Karpas-422 (cell line): ENCODE measurements around the gene TREML4. TPM values are rescaled to one million over a fixed set of nuclear protein-coding genes. Genes with fewer than 3 reads are reported as not detected.

Experiments
- DNase-seq: peaks from one replicate; pipeline ENCODE4 v3.0.0-alpha.2; 2015
- H2AFZ ChIP-seq: fragments of 200-600 bp; sonication (generic); 2 replicates; pipeline ENCODE4 v1.6.1; 2014; ENCODE audit warnings: antibody characterized with exemption, low read length, mixed read lengths
- H3K27ac ChIP-seq: fragments of 200-600 bp; sonication (generic); 2 replicates; pipeline ENCODE4 v1.5.1; 2014; ENCODE audit warnings: mild to moderate bottlenecking, low read length, moderate library complexity
- H3K27me3 ChIP-seq: fragments of 200-600 bp; sonication (generic); 2 replicates; pipeline ENCODE4 v1.6.1; 2014; ENCODE audit warnings: low read length, mixed read lengths
- H3K36me3 ChIP-seq: fragments of 200-600 bp; sonication (generic); 2 replicates; pipeline ENCODE4 v1.6.1; 2014; ENCODE audit warnings: low read length, mixed read lengths; ENCODE audit not compliant: insufficient read depth
- H3K4me1 ChIP-seq: fragments of 200-600 bp; sonication (generic); 2 replicates; pipeline ENCODE4 v1.6.1; 2014; ENCODE audit warnings: mild to moderate bottlenecking, low read length, mixed read lengths
- H3K4me2 ChIP-seq: fragments of 200-600 bp; sonication (generic); 2 replicates; pipeline ENCODE4 v1.6.1; 2014; ENCODE audit warnings: low read length, low read depth, mild to moderate bottlenecking; ENCODE audit not compliant: poor library complexity, severe bottlenecking
- H3K4me3 ChIP-seq: fragments of 200-600 bp; sonication (generic); 2 replicates; pipeline ENCODE4 v1.5.1; 2014; ENCODE audit warnings: mild to moderate bottlenecking, antibody characterized with exemption, low read length, mixed read lengths
- H3K79me2 ChIP-seq: fragments of 200-600 bp; sonication (generic); 2 replicates; pipeline ENCODE4 v1.6.1; 2014; ENCODE audit warnings: mild to moderate bottlenecking, low read length, mixed read lengths
- H3K9ac ChIP-seq: fragments of 200-600 bp; sonication (generic); 2 replicates; pipeline ENCODE4 v1.6.0; 2014; ENCODE audit warnings: low read length
- H3K9me2 ChIP-seq: fragments of 200-600 bp; sonication (generic), shearing (Covaris generic); replicated peaks from 2 replicates; pipeline ENCODE4 v1.6.0; 2014; ENCODE audit warnings: mild to moderate bottlenecking, low read length, moderate library complexity; ENCODE audit not compliant: insufficient read depth
- H3K9me3 ChIP-seq: fragments of 300-700, 200-600 bp; sonication (generic); 2 replicates; pipeline ENCODE4 v1.6.1; 2014; ENCODE audit warnings: low read length, mixed read lengths
- H4K20me1 ChIP-seq: fragments of 200-600 bp; sonication (generic); 2 replicates; pipeline ENCODE4 v1.6.1; 2014; ENCODE audit warnings: mild to moderate bottlenecking, antibody characterized with exemption, low read length, low read depth; ENCODE audit not compliant: insufficient read depth
- total RNA-seq: library from RNA; depleted of rRNA; stranded (reverse); fragments of >200 nt; shearing (Covaris generic); gene quantifications from 2 replicates; pipeline ENCODE4 v1.2.3, GENCODE V29; 2014; ENCODE audit warnings: low replicate concordance; rRNA removed

The TREML4 gene, protein sequence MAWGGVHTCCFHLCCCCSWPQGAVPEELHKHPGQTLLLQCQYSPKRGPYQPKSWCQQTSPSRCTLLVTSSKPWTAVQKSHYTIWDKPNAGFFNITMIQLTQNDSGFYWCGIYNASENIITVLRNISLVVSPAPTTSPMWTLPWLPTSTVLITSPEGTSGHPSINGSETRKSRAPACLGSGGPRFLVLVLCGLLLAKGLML
- not detected in 2 replicates for total RNA-seq

DNA sequence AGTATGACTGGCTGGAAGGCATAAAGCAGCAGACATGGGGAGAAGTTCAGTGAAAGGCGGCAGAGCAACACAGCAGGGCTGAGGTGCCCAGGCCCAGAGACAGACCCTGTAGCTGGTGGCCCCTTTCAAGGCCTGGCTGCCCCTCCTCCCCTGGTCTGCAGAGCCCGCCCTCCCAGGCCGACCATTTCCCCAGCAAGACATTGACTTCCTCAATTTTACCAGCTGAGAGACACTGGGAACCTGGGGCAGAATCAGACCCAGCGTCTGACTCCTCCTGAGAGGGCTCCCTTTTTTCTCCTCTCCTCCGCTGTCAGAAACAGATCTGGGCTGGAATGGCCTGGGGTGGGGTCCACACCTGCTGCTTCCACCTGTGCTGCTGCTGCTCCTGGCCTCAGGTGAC, at the start of gene TREML4:
TSS of gene TREML4 (plus strand) at position 254 of the 400 bp plus-strand sequence. CDS start at position 333, 79 bp downstream.
- Histone ChIP-seq H3K4me2 (no peak within 1 kb of the TSS), H3K4me3 (no peak within 1 kb of the TSS)

DNA sequence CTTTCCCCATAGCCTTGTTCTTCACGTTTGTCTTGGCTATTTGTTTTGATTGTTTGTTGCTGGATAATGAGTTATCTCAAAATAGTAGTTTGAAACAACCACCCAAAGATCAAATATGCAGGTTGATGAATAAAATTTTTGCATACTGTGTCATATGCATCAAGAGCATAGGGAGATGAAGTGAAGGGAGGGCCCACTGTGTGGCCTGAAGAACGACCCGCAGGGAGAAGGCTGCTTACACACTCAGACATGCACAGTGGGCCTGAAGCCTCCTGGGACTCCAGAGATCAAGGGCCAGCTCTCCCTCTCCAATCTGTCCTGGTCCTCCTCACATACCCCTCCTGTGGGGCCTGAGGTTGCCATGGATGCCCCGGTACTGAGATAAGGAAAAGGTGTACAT, 49.0 kb upstream of the TREML4 start:
- H3K79me2 ChIP-seq, result no peaks in the 10 kb centered on the region
- H3K9me3 ChIP-seq, result no peaks in the 10 kb centered on the region
- no peaks in the 10 kb centered on the region for H3K36me3 ChIP-seq
- peaks cover 6% of the 10 kb centered on the region for H3K4me1 ChIP-seq
- DNase-seq, result no peak
- no peak overlapping the region for H3K4me3 ChIP-seq
- H3K4me2 ChIP-seq, result no peak overlapping the region
- no peak overlapping the region for H3K27ac ChIP-seq
- no peak overlapping the region for H3K9ac ChIP-seq
- H3K9me2 ChIP-seq, result no peaks in the 10 kb centered on the region
- H4K20me1 ChIP-seq, result no peaks in the 10 kb centered on the region; the same call in 1 of the 2 replicates
- H2AFZ ChIP-seq, result no peak overlapping the region
- no peaks in the 10 kb centered on the region for H3K27me3 ChIP-seq

More for the DNA sequence above, at the start of gene TREML4:
- Histone ChIP-seq H3K27me3 (no peaks in the 10 kb centered on the region), H3K79me2 (no peaks in the 10 kb centered on the region), H3K4me1 (no peaks in the 10 kb centered on the region), H4K20me1 (no peaks in the 10 kb centered on the region), H3K27ac (no peak within 1 kb of the TSS), H3K9me3 (no peaks in the 10 kb centered on the region), H3K36me3 (no peaks in the 10 kb centered on the region), H3K9me2 (no peaks in the 10 kb centered on the region), H3K9ac (no peak within 1 kb of the TSS), H2AFZ (no peak within 1 kb of the TSS)
- no peak for DNase-seq

DNA sequence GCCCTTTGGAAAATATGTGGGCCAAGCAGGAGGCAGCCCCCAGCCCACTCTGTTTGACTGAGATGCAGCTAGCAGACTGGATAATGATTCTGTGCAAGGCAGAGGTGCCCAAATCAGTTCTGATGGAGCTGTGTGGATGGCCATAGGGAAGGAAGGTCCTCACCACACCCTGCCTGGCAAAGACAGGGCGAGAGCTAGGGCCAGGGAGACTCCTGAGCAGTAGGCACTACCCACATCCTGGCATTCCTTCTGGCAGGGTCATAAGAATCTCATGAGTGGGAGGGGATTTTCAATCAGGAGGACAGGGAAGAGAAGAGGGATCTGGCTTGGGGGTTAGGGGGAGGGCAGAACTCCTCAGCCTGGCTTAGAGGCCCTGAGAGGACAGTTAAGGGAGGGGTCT, 46.6 kb upstream of the TREML4 start:
- H3K79me2 ChIP-seq, result no peaks in the 10 kb centered on the region
- no peak overlapping the region for H2AFZ ChIP-seq
- no peaks in the 10 kb centered on the region for H3K9me3 ChIP-seq
- no peaks in the 10 kb centered on the region for H3K9me2 ChIP-seq
- no peak overlapping the region for H3K4me3 ChIP-seq
- H4K20me1 ChIP-seq, result no peaks in the 10 kb centered on the region
- H3K27ac ChIP-seq, result no peak overlapping the region
- no peaks in the 10 kb centered on the region for H3K36me3 ChIP-seq
- DNase-seq, result no peak
- H3K9ac ChIP-seq, result no peak overlapping the region
- no peaks in the 10 kb centered on the region for H3K27me3 ChIP-seq
- no peak overlapping the region for H3K4me2 ChIP-seq
- peaks cover 6% of the 10 kb centered on the region for H3K4me1 ChIP-seq

DNA sequence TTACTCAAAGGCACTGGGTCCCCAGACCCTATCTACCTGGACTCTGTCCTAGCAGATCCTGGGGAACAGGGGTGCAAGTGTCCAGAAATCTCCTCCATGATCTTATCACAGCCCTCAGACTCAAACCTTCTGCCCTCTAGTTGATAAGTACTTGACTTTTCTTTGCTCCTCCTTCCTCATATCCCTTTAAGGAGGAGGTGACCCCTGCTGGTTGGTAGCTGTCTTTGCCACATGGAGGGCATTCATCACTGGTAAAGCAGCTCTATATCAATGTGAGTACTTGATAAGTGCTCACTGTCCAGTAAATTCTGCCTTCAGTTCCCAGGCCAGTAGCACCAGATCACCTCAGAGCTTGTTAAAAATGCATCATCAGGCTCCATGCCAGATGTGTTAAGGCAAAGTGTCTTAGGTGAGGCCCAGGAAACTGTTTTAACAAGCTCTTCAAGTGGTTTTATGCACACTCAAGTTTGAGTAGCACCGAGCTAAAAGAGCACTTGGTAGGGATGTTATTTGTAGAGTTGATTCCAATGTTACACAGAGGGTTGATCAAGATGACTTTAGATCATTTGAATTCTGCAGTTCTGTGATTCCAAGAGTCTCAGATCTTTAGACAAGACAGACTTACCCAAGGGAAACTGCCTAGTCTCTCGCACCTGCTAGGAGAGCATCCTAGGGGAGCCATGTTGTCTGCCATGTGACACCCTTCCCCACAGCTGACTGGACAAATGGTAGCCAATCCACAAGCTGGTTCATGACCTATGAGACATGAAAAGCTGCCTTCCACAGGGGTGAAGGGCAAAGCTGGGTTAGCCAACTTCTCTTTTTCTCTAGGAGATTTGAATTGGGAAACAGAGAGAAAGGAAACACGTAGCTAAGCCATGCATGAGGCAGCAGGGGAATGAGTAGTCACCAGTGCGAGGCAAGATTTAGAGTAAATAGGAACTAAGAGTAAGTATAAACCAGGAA, 45.8 kb upstream of the TREML4 start:
- H3K4me2 ChIP-seq, result no peak overlapping the region
- no peaks in the 10 kb centered on the region for H3K27me3 ChIP-seq
- no peaks in the 10 kb centered on the region for H3K79me2 ChIP-seq
- H4K20me1 ChIP-seq, result no peaks in the 10 kb centered on the region
- H3K36me3 ChIP-seq, result no peaks in the 10 kb centered on the region
- peak overlapping the region; percentile 55; the same call in 1 of the 2 replicates for H2AFZ ChIP-seq
- no peak overlapping the region for H3K4me3 ChIP-seq
- H3K9ac ChIP-seq, result no peak overlapping the region
- no peaks in the 10 kb centered on the region for H3K9me3 ChIP-seq
- peak; percentile 88 for DNase-seq
- H3K4me1 ChIP-seq, result peaks cover 6% of the 10 kb centered on the region
- H3K9me2 ChIP-seq, result no peaks in the 10 kb centered on the region
- H3K27ac ChIP-seq, result no peak overlapping the region

DNA sequence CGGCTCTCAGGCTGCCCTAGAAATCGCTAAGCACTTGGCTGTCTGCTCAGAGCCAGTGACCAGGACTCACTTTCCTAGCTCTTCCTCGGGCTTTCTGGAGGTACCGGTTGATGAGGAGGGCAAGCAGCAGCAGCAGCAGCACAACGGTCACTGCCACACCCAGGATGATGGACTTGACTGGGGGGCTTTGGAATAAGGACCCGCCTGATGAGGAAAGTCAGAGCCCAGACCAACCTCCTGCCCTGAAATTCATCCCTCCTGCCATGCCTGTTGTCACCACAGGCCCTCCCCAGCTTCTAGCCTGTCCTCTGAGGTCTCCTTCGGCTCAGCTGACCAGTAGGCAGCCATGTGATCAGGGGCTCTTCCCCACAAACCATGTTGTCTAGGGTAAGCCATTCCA, 43.4 kb upstream of the TREML4 start:
- no peaks in the 10 kb centered on the region for H3K36me3 ChIP-seq
- no peak overlapping the region for H3K4me3 ChIP-seq
- H3K79me2 ChIP-seq, result no peaks in the 10 kb centered on the region
- peaks cover 6% of the 10 kb centered on the region for H3K4me1 ChIP-seq
- DNase-seq, result no peak
- H3K4me2 ChIP-seq, result no peak overlapping the region
- H2AFZ ChIP-seq, result no peak overlapping the region
- no peak overlapping the region for H3K9ac ChIP-seq
- H3K27ac ChIP-seq, result no peak overlapping the region
- no peaks in the 10 kb centered on the region for H3K9me2 ChIP-seq
- H3K9me3 ChIP-seq, result no peaks in the 10 kb centered on the region
- H4K20me1 ChIP-seq, result no peaks in the 10 kb centered on the region
- H3K27me3 ChIP-seq, result no peaks in the 10 kb centered on the region; the same call in 1 of the 2 replicates

DNA sequence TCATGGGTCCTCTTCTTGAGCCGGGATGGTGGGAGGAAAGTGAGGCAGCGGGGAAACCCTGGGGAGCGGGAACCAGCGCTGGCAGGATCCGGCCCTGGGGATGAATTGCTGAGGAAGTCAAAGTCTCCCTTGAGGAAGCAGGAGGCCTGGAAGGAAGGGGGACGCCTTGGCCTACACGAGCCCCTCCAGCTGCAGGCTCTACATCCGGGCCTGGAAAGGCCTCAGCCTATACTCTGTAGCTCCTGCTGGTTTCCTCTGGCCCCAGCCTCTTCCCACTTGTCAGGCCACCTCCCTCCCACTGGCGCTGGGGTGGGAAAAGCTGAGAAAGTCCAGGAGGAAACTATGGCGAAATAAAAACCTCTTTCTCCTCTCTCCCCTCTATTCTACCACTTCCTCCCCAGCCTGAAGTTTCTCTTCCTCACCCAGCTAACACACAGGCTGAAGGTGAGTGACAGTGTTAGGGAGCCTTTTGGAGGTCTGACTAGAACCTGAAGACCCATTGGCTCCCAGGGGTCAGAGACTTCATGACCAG, 42.1 kb upstream of the TREML4 start:
- no peak overlapping the region for H2AFZ ChIP-seq
- H3K4me1 ChIP-seq, result peaks cover 6% of the 10 kb centered on the region
- H3K27me3 ChIP-seq, result no peaks in the 10 kb centered on the region; the same call in 1 of the 2 replicates
- no peak overlapping the region for H3K9ac ChIP-seq
- H3K4me3 ChIP-seq, result no peak overlapping the region
- H3K4me2 ChIP-seq, result no peak overlapping the region
- no peaks in the 10 kb centered on the region for H3K79me2 ChIP-seq
- H3K36me3 ChIP-seq, result no peaks in the 10 kb centered on the region
- DNase-seq, result no peak
- no peaks in the 10 kb centered on the region for H4K20me1 ChIP-seq
- no peak overlapping the region for H3K27ac ChIP-seq
- no peaks in the 10 kb centered on the region; the same call in 1 of the 2 replicates for H3K9me3 ChIP-seq
- H3K9me2 ChIP-seq, result no peaks in the 10 kb centered on the region

DNA sequence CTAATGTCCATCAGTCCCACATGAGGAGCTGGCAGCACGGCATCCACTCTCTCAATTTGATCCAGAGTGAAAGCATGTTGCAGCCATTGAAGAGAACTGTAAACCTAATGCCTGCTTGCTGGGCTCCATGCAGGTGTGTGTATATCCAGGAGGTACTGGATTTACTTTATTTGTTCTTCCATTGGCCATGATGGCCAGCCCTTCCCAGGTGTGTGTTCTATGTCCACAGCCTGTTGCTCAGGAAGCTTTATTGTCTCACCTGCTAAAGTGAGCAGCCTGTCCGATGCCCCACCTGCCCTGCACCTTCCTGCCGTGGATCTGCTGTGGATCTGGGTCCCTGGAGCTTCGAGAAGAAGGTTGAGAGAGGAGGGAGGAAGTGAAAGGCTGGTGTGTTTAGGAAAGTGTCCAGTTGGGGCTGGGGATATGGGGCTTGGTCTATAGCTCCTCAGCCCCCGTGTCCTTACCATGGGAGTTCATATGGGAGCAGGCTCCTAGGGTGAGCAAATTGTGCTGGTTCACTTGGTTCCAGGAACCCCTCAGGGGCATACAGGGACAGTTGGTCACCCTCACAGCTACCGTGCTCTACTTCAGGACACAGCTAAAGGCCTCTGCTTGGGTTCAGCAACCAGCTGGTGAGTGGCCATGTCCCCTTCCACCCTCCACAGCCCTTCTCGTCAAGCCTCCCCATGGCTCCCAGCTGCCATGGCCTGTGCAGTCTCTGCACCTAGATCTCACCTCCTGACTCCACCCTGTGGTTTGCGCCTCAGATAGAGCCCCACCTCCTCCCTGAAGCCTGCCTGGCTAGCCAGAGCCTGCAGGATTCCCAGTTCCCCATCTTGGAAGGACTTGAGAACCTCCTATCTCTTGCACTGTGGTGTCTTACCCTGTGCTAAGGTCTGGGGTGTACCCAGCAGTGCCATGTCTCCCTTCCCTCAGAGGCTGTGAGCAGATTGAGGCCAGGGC, 39.9 kb upstream of the TREML4 start:
- no peak for DNase-seq
- H3K4me1 ChIP-seq, result no peaks in the 10 kb centered on the region
- no peaks in the 10 kb centered on the region for H3K36me3 ChIP-seq
- H3K9me3 ChIP-seq, result no peaks in the 10 kb centered on the region; the same call in 1 of the 2 replicates
- no peak overlapping the region for H3K4me2 ChIP-seq
- no peaks in the 10 kb centered on the region; the same call in 1 of the 2 replicates for H3K27me3 ChIP-seq
- no peaks in the 10 kb centered on the region for H3K79me2 ChIP-seq
- no peaks in the 10 kb centered on the region for H3K9me2 ChIP-seq
- no peaks in the 10 kb centered on the region for H4K20me1 ChIP-seq
- no peak overlapping the region for H2AFZ ChIP-seq
- no peak overlapping the region for H3K9ac ChIP-seq
- no peak overlapping the region for H3K27ac ChIP-seq
- H3K4me3 ChIP-seq, result no peak overlapping the region
